ENCODE data around the gene MXD1. TPM values are rescaled to one million over a fixed set of nuclear protein-coding genes. Genes with fewer than 3 reads are reported as not detected.

MXD1 gene
- total and polyA plus RNA-seq, 4 donors, result 4.0 to 63.7 (median 38.2) TPM

DNA sequence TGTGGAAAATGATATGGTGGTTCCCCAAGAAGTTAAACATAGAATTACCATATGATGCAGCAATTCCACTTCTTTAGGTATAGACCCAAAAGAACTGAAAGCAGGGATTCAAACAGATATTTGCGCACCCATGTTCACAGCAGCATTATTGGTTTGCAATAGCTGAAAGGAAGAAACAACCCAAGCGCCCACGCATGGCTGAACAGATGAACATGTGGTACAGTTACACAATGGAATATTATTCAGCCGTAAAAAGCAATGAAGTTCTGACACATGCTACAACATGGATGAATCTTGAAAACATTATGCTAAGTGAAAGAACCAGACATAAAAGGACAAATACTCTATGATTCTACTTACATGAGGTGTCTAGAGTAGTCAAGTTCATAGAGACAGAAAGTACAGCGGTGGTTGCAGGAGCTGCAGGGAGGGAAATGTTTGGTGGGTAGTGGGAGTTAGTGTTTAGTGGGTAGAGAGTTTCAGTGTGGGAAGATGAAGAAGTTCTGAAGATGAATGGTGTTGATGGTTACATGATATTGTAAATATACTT lies 73.3 kb downstream of the MXD1 start:
- DNase-seq (no peak), ATAC-seq (ENCODE audit: insufficient read depth, low FRiP score) (no peak)
- no peak overlapping the region for H3K4me3 ChIP-seq
- WGBS, 2 donors, result 93 to 96% methylated on average over 5 of the region's 5 CpGs
- peaks cover 0 to 2% (median 0%) of the 10 kb centered on the region in 4 donors for H3K9me3 ChIP-seq (ENCODE audit: control insufficient read depth in 4 of 4, insufficient read depth in 3 of 4, low read length in 3 of 4)
- no peaks in the 10 kb centered on the region for H3K27me3 ChIP-seq (ENCODE audit: control insufficient read depth in 3 of 3, insufficient read depth in 3 of 3, low read length in 2 of 3)
- peaks cover 0 to 3% (median 1%) of the 10 kb centered on the region in 4 donors for H3K36me3 ChIP-seq (ENCODE audit: control insufficient read depth in 4 of 4, insufficient read depth in 4 of 4, low read length in 4 of 4)
- peaks cover 0 to 6% (median 0%) of the 10 kb centered on the region in 5 donors for H3K4me1 ChIP-seq (ENCODE audit: control insufficient read depth in 5 of 5, insufficient read depth in 5 of 5, low read length in 5 of 5)
- no peak overlapping the region for H3K27ac ChIP-seq (ENCODE audit: low read depth in 1 of 2, low read length in 1 of 2)
- H3K9ac ChIP-seq (ENCODE audit: insufficient read depth in 1 of 2, low read length in 2 of 2), result no peak overlapping the region
- TF ChIP-seq CTCF (IDR thresholded peaks at IDR 0.05; ENCODE audit: control extremely low read depth, extremely low read depth), result no peak

GRCh38 chr2:69989009-69989408 lies 74.1 kb downstream of the MXD1 start:
- H3K36me3 ChIP-seq (ENCODE audit: control insufficient read depth in 4 of 4, insufficient read depth in 4 of 4, low read length in 4 of 4), result peaks cover 0 to 7% (median 1%) of the 10 kb centered on the region in 4 donors
- no peak overlapping the region for H3K9ac ChIP-seq (ENCODE audit: insufficient read depth in 1 of 2, low read length in 2 of 2)
- 73 to 85% methylated on average over 3 of the region's 3 CpGs for WGBS, 2 donors
- H3K9me3 ChIP-seq (ENCODE audit: control insufficient read depth in 4 of 4, insufficient read depth in 3 of 4, low read length in 3 of 4), result peaks cover 0 to 2% (median 0%) of the 10 kb centered on the region in 4 donors
- H3K27me3 ChIP-seq (ENCODE audit: control insufficient read depth in 3 of 3, insufficient read depth in 3 of 3, low read length in 2 of 3), result no peaks in the 10 kb centered on the region
- DNase-seq, result no peak
- TF ChIP-seq CTCF (IDR thresholded peaks at IDR 0.05; ENCODE audit: control extremely low read depth, extremely low read depth), result no peak
- H3K4me3 ChIP-seq, result no peak overlapping the region
- ATAC-seq (ENCODE audit: insufficient read depth, low FRiP score), result no peak
- H3K27ac ChIP-seq (ENCODE audit: low read depth in 1 of 2, low read length in 1 of 2), result no peak overlapping the region
- H3K4me1 ChIP-seq (ENCODE audit: control insufficient read depth in 5 of 5, insufficient read depth in 5 of 5, low read length in 5 of 5), result peaks cover 0 to 2% (median 0%) of the 10 kb centered on the region in 5 donors

- ATAC-seq (ENCODE audit: insufficient read depth, low FRiP score), result no peak
- 89 to 94% methylated on average over 12 of the region's 12 CpGs for WGBS, 2 donors
Measured at GRCh38 chr2:69989441-69990105, 74.7 kb downstream of the MXD1 start.

More at GRCh38 chr2:69989441-69990105, 74.7 kb downstream of the MXD1 start:
- Histone ChIP-seq H3K4me1 (ENCODE audit: control insufficient read depth in 5 of 5, insufficient read depth in 5 of 5, low read length in 5 of 5) (peaks cover 0 to 2% (median 0%) of the 10 kb centered on the region in 5 donors), H3K9me3 (ENCODE audit: control insufficient read depth in 4 of 4, insufficient read depth in 3 of 4, low read length in 3 of 4) (peaks cover 0 to 2% (median 0%) of the 10 kb centered on the region in 4 donors), H3K4me3 (no peak overlapping the region), H3K27ac (ENCODE audit: low read depth in 1 of 2, low read length in 1 of 2) (no peak overlapping the region), H3K36me3 (ENCODE audit: control insufficient read depth in 4 of 4, insufficient read depth in 4 of 4, low read length in 4 of 4) (peaks cover 0 to 10% (median 1%) of the 10 kb centered on the region in 4 donors), H3K9ac (ENCODE audit: insufficient read depth in 1 of 2, low read length in 2 of 2) (no peak overlapping the region), H3K27me3 (ENCODE audit: control insufficient read depth in 3 of 3, insufficient read depth in 3 of 3, low read length in 2 of 3) (no peaks in the 10 kb centered on the region)
- DNase-seq, result no peak
- TF ChIP-seq CTCF (IDR thresholded peaks at IDR 0.05; ENCODE audit: control extremely low read depth, extremely low read depth), result no peak

Small RNAs within 50 kb of the gene (small RNA-seq; reads per million reads assigned to genes)
- gene RPL23AP92 (ENCODE audit: low replicate concordance), result not detected

Other genes with a start within 250 kb of the MXD1 start
- 100 to 1,000 TPM in 1 of 2 donors, 10 to 100 TPM in 1; 88.3 to 170 TPM for gene ANXA4, start 173.0 kb upstream of the MXD1 start, total RNA-seq
- gene ANXA4, start 173.0 kb upstream of the MXD1 start, polyA plus RNA-seq, result 10 to 100 TPM; 75.0 to 98.9 TPM
- 10 to 100 TPM; 13.4 to 31.1 TPM for gene GMCL1, start 85.4 kb upstream of the MXD1 start, total RNA-seq
- gene GMCL1, start 85.4 kb upstream of the MXD1 start, polyA plus RNA-seq, result 1 to 10 TPM; 6.8 to 8.1 TPM
- gene SNRNP27, start 21.2 kb upstream of the MXD1 start, total RNA-seq, result 10 to 100 TPM; 33.2 to 51.3 TPM
- 10 to 100 TPM; 32.0 to 38.9 TPM for gene SNRNP27, start 21.2 kb upstream of the MXD1 start, polyA plus RNA-seq
- gene ASPRV1, start 46.5 kb downstream of the MXD1 start, total RNA-seq, result 1 to 10 TPM; 1.4 to 2.9 TPM
- 1 to 10 TPM in 1 of 2 donors, under 1 TPM in 1; 0.94 to 1.1 TPM for gene ASPRV1, start 46.5 kb downstream of the MXD1 start, polyA plus RNA-seq
- 100 to 1,000 TPM; 134 to 326 TPM for gene PCBP1, start 172.4 kb downstream of the MXD1 start, total RNA-seq
- gene PCBP1, start 172.4 kb downstream of the MXD1 start, polyA plus RNA-seq, result 100 to 1,000 TPM; 268 to 453 TPM